DMS53 treated with DMSO at 0.1 percent for 48 hours (cell line): Measurements from ENCODE around the gene ZNF516.
A peak's percentile ranks its signal among the peaks of the same experiment; 100 is the strongest.

Experiments used
- DNase-seq: peaks from one replicate; lab custom pipeline; 2025; ENCODE audit not compliant: unreplicated experiment; lab: John Stamatoyannopoulos, UW

The ZNF516 gene

DNA sequence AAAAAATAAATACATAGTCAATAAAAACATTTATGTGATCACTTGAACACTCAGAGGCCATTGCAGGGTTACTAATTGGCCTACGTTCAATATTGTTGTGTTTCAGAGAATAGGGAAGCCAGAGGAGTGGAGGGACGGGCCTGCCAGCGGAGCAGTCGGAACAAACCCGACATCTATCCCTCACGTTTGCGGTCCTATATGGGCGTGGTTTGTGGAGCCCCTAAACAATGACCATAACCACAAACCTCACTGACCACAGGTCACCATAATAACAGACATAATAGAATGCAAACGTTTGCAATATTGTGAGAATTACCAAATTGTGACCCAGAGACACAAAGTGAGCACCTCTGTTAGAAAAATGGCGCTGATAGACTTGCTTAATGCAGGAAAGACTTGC lies 19.5 kb upstream of the ZNF516 start:
- DNase-seq: no peak

- no peak for DNase-seq
Observed at GRCh38 chr18:76507830-76508385, 12.9 kb upstream of the ZNF516 start.

DNA sequence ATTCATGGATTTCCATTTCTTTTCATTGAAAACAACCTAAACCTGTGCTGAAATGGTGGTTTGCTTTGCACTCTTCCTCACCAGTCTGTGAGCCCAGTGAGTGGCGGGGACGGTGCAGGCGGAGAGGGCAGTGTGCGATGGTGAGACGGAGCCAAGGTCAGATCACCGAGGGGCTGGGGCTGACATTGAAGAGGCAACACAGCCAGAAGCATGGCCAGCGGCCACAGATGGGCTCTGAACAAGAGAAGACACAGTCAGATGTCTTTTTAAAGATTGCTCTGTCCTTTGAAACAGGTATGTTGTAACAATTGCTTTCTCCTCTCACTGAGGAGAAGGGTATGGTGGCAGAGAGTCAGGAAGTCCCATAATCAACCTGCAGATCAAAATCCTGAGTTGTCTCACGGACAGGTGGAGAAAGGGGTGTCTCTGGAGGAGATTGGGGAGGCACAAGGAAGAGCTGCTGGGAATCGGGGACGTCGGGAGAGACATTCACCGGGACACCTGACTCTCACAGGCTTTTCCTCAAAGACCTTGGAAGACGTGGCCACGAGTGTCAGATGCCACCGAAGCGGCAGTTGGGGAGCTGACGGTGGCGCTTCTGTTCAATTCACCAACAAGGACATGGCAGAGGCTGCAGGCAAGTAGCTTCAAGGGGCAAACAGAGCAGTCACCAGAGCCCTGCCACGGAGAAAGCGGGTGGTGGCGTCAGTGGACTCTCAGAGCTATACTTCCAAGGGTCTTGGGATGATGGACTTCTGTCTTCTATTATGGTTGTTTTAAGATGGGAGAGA lies 12.1 kb upstream of the ZNF516 start:
- DNase-seq: no peak

- no peak for DNase-seq
Observed at GRCh38 chr18:76506395-76506794, 11.4 kb upstream of the ZNF516 start.

GRCh38 chr18:76505614-76506013 lies 10.6 kb upstream of the ZNF516 start:
- DNase-seq: no peak

- DNase-seq: no peak
Observed at GRCh38 chr18:76504749-76505148, 9.7 kb upstream of the ZNF516 start.

- DNase-seq: no peak
Observed at GRCh38 chr18:76503649-76504386, 8.8 kb upstream of the ZNF516 start.

DNA sequence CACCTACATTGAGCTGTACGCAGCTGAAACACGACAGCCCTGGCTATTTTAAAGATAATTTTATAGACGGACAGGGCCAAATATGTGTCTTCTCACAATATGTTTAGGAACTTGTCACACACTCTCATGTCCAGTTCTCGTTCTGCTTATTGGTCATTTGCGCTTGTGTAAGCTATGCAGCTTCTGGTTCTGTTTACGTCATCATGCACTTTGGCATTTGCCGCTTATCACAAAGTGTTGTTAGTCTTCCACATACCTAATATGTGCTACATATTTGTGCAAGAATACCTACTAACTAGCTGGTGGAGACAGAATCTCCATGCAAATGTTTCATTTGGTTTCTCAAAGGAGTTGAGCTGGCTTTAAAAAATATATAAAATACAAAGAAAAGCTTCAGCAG lies 7.5 kb upstream of the ZNF516 start:
- no peak for DNase-seq

GRCh38 chr18:76499637-76500340 lies 4.7 kb upstream of the ZNF516 start:
- DNase-seq: no peak

GRCh38 chr18:76499021-76499420 lies 4.0 kb upstream of the ZNF516 start:
- DNase-seq: no peak

DNA sequence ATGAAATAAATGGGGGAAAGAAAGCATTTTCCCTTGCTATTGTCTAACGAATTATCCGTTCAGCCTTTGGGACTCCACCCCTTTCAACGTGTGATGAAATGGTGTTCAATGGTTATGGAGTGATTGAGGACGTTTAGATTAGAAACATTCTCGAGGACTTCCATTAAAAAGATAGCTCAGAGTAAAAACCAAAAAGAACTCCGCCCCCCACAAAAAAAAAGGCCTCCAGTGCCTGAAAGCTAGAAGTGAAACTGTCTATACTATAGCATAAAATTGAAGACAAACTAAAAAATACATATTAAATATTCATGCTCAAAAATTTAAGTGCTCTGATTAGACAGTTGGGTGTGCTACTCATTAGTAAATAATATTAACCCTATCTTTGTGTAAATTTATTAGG lies 3.0 kb upstream of the ZNF516 start:
- DNase-seq: no peak

GRCh38 chr18:76497021-76497420 lies 2.0 kb upstream of the ZNF516 start:
- no peak for DNase-seq

GRCh38 chr18:76496194-76496890 lies 1.3 kb upstream of the ZNF516 start:
- peak; percentile 57 for DNase-seq

DNA sequence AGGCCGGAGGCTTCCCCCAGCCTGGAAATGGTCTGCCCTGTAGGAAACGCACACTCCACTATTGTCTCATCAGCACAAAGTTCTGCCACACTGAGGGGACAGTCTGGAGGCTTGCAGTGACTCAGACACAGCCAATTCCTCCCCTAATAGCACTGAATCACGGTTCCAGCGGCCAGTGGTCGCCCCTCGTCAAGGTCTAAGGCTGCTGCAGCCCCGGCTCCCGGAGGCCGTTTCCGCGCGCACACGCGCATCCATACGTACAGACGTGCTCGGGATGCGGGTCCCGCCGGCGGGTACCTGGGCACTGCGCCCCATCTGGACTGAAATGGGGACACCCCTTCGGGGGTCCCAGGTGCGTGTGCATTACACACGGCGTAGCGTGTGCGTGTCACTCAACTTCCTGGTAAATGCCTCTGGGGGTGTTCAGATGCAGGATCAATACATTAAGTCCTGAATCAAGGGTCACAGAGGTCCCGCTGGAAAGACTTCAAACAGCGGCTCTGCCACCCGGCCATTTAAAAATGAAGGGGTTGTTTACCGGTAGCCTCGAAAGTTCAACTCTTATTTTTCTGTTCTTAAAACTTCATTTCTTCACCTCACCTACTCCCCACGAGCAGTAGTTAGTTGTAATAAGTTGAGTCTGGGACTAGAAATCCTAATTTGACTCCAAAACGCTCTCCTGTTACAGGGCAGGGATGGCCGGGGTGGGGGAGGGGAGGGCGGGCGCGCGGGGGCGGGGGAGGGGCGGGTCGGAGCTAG lies 572 bp upstream of the ZNF516 start:
- DNase-seq: peak; percentile 73

DNA sequence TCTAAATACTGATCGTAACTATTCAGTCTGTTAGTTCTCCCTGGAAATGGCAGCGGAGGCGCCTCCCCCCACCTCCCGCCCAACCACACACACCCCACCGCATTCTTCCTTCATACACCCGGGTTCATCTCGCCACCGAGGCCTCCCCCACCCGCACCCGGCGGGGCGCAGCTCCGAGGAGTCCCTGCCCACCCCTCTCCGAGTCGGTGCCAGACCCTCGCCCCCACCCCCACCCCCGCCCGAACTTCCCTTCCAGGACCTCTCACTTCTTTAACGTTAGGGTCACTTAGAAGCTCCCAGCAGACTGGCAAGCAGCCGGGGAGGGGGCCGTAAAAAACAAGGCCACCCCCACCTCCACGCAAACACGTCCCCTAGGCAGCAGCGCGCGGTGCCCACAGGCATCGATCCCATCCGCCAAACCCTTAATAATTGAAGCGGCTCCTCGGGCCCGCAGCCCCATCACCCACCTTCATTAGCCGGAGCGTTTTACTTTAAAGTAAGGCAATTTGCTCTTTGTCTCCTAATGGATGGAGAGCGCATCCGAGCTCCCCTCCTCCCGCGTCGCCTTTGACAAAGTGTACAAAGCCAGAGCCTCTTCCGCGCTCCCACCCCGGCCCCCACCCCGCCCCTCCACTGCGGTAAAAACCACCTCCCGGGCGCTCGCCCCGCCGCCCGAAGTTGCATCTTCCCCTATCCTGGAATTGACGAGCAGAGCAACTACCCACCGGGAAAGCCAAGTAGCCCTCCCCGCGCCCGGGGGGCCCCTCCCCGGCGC lies 624 bp downstream of the ZNF516 start:
- DNase-seq: peak; percentile 28

DNA sequence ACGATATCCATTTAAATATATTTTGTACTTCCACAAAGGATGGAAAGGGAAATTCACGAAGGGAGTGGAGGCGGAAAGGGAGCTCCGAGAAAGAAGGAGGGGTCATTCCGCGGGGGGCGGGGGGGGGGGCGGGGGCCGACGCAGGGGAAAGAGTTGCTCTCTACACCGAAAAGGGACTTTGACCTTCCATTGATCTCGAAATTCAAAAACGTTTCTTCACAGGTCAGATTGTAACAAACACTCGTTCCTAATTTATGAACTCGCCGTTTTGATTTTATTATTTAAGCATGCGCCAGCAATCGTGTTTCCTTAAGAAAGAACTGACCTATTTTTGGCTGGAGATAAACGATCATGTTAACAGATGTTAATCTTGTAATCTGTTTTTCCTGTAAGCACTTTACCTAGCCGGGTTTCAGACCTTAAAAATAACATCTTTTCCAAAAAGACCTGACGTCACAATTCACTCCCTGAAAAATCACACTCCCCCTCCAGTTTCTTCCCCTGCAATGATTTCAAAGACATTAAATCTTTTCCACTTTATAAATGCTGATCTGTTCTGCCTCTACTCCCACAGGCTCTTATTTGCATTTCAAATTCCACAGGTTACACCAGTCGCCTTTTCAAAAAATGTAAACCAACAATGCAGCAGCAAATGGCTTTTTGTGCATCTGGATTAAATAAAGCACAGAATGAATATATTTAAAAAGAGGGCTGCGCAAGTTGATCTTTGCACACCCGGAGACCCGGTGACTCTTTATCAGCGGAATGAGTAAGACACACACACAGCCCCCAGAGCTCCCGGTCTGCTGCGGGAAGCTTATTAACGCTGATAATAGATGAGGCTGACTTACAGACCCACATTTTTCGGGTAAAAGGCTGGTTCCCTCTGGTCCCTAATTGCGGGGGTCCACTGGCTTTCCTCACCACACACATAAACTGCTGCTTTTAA lies 1.6 kb downstream of the ZNF516 start:
- peak; percentile 90 for DNase-seq

- DNase-seq: peak; percentile 99
Observed at GRCh38 chr18:76492669-76493212, 2.3 kb downstream of the ZNF516 start.
